Measurements from ENCODE around the gene SLC44A5.

DNA sequence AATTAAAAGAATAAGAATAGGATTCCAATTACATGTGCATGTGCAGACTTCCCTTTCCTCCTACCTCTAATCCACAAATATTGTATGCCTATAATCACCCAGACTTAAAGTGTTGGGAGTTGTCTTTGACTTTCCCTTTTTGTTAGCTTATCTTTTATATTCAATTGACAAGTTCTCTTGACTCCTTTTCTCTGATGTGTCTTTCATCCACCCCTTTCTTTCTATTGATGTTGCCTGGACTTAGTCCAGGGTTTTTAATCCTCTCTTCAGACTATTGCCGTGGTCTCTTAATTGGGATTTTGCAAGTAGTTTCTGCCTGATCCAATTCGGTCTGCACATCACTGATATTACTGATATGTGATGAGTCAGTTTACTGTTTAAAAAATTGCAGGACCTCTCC lies 305.9 kb downstream of the SLC44A5 start:
- TF ChIP-seq CTCF (IDR thresholded peaks at IDR 0.05), result no peak
- no peak for TF ChIP-seq POLR2A (IDR thresholded peaks at IDR 0.05)
